WTC11 (cell line): ENCODE measurements around the gene DTNBP1.

Experiments
- CBFB ChIP-seq: sonication (generic); formaldehyde crosslinking; IDR thresholded peaks from 2 replicates; pipeline ENCODE4 v1.8.1; 2022; ENCODE audit warnings: mild to moderate bottlenecking, low read depth, missing genetic modification reagents
- FOXJ3 ChIP-seq: sonication (generic); formaldehyde crosslinking; IDR thresholded peaks from 2 replicates; pipeline ENCODE4 v1.9.0; 2021; ENCODE audit warnings: missing genetic modification reagents, mild to moderate bottlenecking, borderline replicate concordance
- GRHL2 ChIP-seq: fragments of 250-450 bp; sonication (Bioruptor Pico); IDR thresholded peaks from 2 replicates; pipeline ENCODE4 v1.8.0; 2022; ENCODE audit warnings: mild to moderate bottlenecking, moderate library complexity; ENCODE audit not compliant: insufficient replicate concordance, severe bottlenecking
- GTF2I ChIP-seq: fragments of 250-450 bp; sonication (Bioruptor Pico); conservative IDR thresholded peaks from 2 replicates; pipeline ENCODE4 v1.4.0; 2021; ENCODE audit warnings: mild to moderate bottlenecking
- NFYB ChIP-seq: sonication (generic); formaldehyde crosslinking; conservative IDR thresholded peaks from 2 replicates; pipeline ENCODE4 v1.8.0; 2022; ENCODE audit warnings: low read depth, missing genetic modification reagents
- TCF7 ChIP-seq: sonication (generic); formaldehyde crosslinking; IDR thresholded peaks from 2 replicates; pipeline ENCODE4 v1.8.0; 2022; ENCODE audit warnings: mild to moderate bottlenecking, low read depth, missing genetic modification reagents, moderate library complexity
- TEAD4 ChIP-seq: sonication (generic); formaldehyde crosslinking; IDR thresholded peaks from 2 replicates; pipeline ENCODE4 v1.8.0; 2022; ENCODE audit warnings: mild to moderate bottlenecking, missing genetic modification reagents
- ZNF138 ChIP-seq: sonication (generic); formaldehyde crosslinking; conservative IDR thresholded peaks from 2 replicates; pipeline ENCODE4 v1.8.1; 2022; ENCODE audit warnings: mild to moderate bottlenecking, moderate library complexity, missing genetic modification reagents
- ZNF232 ChIP-seq: sonication (generic); formaldehyde crosslinking; IDR thresholded peaks from 2 replicates; pipeline ENCODE4 v1.8.0; 2022; ENCODE audit warnings: mild to moderate bottlenecking, missing genetic modification reagents
- TF ChIP-seq, protein P1 (sequence below): fragments of 200-600 bp; IDR thresholded peaks from 2 replicates; pipeline ENCODE4 v1.8.0; 2022; ENCODE audit warnings: antibody characterized with exemption
- TF ChIP-seq, protein P2 (sequence below): fragments of 250-450 bp; sonication (Bioruptor Pico); IDR thresholded peaks from 2 replicates; pipeline ENCODE4 v2.1.2; 2022; ENCODE audit warnings: mild to moderate bottlenecking, moderate library complexity
- TF ChIP-seq, protein P3 (sequence below): fragments of 250-450 bp; sonication (Bioruptor Pico); IDR thresholded peaks from 2 replicates; pipeline ENCODE4 v1.9.0; 2021; ENCODE audit warnings: mild to moderate bottlenecking
- TF ChIP-seq, protein P4 (sequence below): fragments of 250-450 bp; sonication (Bioruptor Pico); conservative IDR thresholded peaks from 2 replicates; pipeline ENCODE4 v1.9.0; 2021; ENCODE audit warnings: mild to moderate bottlenecking

DNA sequence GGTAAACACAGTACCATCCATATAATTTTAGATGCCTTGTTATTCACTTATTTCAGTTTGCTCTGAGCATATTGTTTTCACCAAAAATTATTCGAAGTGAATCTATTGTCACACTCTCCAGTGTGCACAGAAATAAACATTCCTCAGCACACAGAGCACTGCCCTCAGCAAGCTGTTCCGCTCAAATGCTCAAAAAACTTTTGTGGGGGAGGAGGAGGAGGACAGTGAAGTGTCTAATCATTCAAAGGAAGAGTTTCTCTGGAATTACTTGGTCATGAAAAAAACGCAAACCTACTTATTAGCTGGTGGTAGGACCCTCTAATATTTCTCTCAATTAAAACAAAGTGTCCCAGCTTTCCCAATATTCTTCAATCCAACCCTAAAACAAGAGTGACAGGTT is 88.3 kb downstream of the DTNBP1 start:
- TF ChIP-seq, protein P1, sequence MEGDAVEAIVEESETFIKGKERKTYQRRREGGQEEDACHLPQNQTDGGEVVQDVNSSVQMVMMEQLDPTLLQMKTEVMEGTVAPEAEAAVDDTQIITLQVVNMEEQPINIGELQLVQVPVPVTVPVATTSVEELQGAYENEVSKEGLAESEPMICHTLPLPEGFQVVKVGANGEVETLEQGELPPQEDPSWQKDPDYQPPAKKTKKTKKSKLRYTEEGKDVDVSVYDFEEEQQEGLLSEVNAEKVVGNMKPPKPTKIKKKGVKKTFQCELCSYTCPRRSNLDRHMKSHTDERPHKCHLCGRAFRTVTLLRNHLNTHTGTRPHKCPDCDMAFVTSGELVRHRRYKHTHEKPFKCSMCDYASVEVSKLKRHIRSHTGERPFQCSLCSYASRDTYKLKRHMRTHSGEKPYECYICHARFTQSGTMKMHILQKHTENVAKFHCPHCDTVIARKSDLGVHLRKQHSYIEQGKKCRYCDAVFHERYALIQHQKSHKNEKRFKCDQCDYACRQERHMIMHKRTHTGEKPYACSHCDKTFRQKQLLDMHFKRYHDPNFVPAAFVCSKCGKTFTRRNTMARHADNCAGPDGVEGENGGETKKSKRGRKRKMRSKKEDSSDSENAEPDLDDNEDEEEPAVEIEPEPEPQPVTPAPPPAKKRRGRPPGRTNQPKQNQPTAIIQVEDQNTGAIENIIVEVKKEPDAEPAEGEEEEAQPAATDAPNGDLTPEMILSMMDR, result no peak
- TF ChIP-seq, protein P2, sequence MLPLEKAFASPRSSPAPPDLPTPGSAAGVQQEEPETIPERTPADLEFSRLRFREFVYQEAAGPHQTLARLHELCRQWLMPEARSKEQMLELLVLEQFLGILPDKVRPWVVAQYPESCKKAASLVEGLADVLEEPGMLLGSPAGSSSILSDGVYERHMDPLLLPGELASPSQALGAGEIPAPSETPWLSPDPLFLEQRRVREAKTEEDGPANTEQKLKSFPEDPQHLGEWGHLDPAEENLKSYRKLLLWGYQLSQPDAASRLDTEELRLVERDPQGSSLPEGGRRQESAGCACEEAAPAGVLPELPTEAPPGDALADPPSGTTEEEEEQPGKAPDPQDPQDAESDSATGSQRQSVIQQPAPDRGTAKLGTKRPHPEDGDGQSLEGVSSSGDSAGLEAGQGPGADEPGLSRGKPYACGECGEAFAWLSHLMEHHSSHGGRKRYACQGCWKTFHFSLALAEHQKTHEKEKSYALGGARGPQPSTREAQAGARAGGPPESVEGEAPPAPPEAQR, result no peak
- TF ChIP-seq GRHL2 (CRISPR knock-in tag) (no peak), TEAD4 (CRISPR knock-in tag) (no peak), FOXJ3 (CRISPR knock-in tag) (no peak), GTF2I (CRISPR knock-in tag) (no peak), ZNF232 (CRISPR knock-in tag) (no peak), ZNF138 (no peak), NFYB (no peak), CBFB (CRISPR knock-in tag) (no peak), TCF7 (CRISPR knock-in tag) (no peak)
- TF ChIP-seq, protein P3, sequence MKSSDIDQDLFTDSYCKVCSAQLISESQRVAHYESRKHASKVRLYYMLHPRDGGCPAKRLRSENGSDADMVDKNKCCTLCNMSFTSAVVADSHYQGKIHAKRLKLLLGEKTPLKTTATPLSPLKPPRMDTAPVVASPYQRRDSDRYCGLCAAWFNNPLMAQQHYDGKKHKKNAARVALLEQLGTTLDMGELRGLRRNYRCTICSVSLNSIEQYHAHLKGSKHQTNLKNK (CRISPR knock-in tag), result no peak
- TF ChIP-seq, protein P4, sequence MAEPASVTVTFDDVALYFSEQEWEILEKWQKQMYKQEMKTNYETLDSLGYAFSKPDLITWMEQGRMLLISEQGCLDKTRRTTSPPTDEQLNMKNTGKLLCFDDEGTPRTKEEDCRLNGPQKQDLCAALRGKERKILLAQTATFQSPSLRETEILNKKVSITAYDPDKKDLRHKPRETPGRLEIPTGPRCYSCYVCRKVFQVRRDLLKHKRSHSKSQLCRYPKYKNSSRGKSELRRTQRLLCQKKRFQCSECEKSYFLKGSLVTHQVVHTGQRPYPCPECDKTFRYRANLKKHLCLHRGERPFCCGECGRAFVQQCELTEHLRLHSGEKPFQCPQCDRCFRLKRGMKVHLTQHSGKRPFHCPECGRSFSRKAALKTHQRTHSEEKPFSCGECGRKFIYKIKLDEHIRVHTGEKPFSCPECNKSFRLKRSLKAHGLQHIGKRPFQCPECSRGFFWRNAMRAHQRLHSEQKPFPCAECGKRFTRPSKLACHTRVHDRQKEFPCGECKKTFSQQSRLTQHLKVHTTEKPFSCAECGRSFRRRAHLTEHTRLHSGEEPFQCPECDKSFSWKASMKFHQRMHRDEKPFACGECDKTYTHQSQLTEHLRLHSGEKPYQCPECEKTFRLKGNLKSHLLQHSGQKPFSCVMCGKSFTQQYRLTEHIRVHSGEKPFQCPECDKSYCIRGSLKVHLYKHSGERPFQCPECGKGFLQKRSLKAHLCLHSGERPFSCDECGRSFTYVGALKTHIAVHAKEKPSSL, result no peak
